ENCODE measurements around the gene RSBN1L.
"Not testable (repeated sequence)": the region's sequence is repeated elsewhere in the genome, so short reads cannot be mapped to it uniquely, and the experiment has no call there.

RSBN1L gene

DNA sequence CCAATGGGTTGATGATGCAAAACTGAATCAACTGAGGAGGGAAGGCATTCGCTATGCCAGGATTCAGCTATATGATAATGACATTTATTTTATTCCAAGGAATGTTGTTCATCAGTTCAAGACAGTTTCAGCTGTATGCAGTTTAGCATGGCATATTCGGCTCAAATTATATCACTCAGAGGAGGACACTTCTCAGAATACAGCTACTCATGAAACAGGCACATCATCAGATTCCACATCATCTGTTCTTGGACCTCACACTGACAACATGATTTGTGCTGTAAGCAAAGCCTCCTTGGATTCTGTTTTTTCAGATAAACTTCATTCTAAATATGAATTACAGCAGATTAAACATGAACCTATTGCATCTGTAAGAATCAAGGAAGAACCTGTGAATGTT lies 82.3 kb downstream of the RSBN1L start:
- no peak for DNase-seq

DNA sequence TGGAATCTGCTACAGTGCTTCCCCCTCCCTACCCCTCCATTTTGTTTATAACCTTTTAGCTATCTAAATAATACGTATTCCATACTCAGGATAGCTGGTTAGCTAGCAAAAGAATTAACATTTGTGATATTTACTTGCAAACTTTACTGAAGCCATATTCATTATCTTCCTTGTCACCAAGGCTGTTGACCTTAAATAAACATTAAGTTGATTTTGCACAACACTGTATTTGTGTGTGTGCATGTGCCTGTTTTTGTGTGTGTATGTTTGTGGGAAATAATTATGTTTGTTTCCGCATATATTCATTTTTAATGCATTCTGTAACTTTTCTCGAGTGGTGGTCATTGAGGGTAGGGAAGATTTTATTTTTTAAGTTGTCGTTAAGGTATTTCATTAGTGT lies 86.1 kb downstream of the RSBN1L start:
- DNase-seq = no peak

DNA sequence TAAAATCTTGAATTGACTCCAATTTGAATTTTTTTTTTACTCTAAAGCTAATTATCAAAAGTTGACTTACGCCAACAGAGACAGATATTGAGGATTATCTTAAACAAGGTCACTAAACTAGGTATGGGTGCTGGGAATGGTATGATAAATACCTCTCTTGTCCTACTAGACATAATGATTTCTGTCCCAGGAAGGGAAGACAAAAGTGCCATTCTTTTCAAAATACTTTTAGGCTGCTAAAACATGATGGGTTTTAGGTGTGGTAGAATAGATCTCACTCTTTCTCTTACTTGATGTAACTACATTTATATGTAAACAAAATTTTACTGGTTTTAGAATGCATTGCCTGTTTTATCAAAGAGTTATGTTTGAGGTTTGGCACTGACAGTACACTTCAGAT lies 86.9 kb downstream of the RSBN1L start:
- no peak for DNase-seq

DNA sequence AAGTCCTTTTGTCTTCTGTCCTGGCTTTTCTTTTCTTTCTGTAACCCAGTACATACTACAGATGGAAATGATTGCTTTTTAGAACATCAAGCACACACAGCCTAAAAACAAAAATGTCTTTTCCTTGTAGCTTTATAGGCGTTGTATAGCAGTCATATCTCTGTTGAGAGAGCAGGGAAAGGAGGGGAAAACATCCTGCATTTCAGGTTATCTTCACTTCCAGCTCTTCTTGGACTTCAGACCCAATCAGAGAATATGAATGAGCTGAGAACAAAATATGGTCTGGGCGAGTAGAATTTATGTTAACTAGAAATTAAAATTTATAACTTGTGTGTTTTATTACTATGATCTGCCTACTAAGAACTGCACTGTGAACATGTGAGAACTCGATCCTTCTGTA lies 87.3 kb downstream of the RSBN1L start:
- DNase-seq = no peak

GRCh38 chr7:77784426-77784825 lies 88.2 kb downstream of the RSBN1L start:
- DNase-seq = not testable (repeated sequence)

DNA sequence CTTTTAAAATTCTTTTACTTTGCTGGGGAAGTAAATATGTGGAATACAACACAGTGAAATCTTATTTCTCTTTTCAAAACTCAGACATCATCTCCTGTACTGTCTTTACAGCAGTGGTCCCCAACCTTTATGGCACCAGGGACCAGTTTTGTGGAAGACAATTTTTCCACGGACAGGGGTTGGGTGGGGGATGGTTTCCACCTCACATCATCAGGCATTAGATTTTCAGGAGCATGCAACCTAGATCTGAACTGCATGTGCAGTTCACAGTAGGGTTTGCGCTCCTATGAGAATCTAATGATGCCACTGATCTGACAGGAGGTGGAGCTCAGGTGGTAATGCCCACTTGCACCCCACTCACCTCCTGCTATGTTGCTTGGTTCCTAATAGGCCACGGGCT lies 89.8 kb downstream of the RSBN1L start:
- no peak for DNase-seq

DNA sequence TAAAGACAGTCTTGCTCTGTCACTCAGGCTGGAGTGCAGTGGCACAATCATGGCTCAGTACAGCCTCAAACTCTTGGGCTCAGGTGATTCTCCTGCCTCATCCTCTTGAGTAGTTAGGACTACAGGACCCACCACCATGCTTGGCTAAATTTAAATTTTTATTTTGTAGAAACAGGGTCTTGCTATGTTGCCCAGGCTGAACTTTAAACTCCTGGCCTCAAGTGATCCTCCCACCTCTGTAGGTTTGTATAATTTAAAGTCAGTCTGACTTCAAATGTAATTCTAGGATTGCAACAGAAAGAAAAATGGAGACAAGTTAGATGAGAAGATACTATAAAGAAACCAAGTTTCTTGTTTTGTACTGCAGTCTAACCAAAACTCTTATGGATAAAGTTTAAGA lies 90.5 kb downstream of the RSBN1L start:
- no peak for DNase-seq

DNA sequence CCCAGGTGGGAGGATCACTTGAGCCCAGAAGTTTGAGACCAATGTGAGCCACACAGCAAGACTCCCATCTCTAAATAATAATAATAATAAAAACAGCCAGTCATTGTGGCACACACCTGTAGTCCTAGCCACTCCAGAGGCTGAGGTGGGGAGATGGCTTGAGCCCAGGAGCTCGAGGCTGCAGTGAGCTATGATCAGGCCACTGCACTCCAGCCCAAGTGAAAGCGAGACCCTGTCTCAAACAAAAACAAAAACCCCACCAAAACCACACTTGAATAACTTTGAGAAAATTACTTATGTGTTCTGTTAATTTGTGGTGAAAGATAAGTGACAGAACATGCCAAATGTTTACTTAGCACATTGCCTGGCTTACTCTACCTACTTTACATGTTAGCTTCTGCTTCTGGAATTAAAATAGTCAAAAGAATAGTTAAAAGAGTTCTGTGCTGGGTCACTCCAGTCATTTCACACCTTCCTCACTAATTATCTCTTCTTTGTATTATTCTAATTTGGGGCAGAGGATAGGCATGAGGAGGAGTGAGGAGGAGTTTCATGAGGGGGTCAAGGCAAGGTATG lies 92.2 kb downstream of the RSBN1L start:
- no peak for DNase-seq

GRCh38 chr7:77791336-77791735 lies 95.1 kb downstream of the RSBN1L start:
- DNase-seq = no peak

GRCh38 chr7:77791956-77792355 lies 95.7 kb downstream of the RSBN1L start:
- DNase-seq = no peak

GRCh38 chr7:77794000-77794399 lies 97.7 kb downstream of the RSBN1L start:
- DNase-seq = no peak

- no peak for DNase-seq
Measured at GRCh38 chr7:77796109-77796508, 99.8 kb downstream of the RSBN1L start.

- DNase-seq = no peak
Measured at GRCh38 chr7:77796960-77797359, 100.7 kb downstream of the RSBN1L start.

GRCh38 chr7:77797734-77798393 lies 101.6 kb downstream of the RSBN1L start:
- peak in 1 of 2 experiments; percentile 36 for DNase-seq

- peak; percentile 88 to 94 for DNase-seq
Measured at GRCh38 chr7:77798394-77799077, 102.3 kb downstream of the RSBN1L start, which contains the start of the genes PHTF2 and TMEM60. TSS of gene PHTF2 (plus strand) at chr7:77798773. TSS of gene TMEM60 (minus strand) at chr7:77798434. CDS start at chr7:77794373, 4,061 bp downstream.

- peak; percentile 1 to 5 for DNase-seq
Measured at GRCh38 chr7:77799078-77799964, 103.1 kb downstream of the RSBN1L start.

- no peak for DNase-seq
Measured at GRCh38 chr7:77800158-77800557, 103.9 kb downstream of the RSBN1L start.

GRCh38 chr7:77800730-77801129 lies 104.5 kb downstream of the RSBN1L start:
- DNase-seq = no peak

GRCh38 chr7:77802557-77803405 lies 106.5 kb downstream of the RSBN1L start:
- no peak for DNase-seq

GRCh38 chr7:77806425-77806824 lies 110.2 kb downstream of the RSBN1L start:
- no peak for DNase-seq

GRCh38 chr7:77808517-77808916 lies 112.3 kb downstream of the RSBN1L start:
- DNase-seq = no peak
